ENCODE measurements around the gene DYNLT5.

The DYNLT5 gene

DNA sequence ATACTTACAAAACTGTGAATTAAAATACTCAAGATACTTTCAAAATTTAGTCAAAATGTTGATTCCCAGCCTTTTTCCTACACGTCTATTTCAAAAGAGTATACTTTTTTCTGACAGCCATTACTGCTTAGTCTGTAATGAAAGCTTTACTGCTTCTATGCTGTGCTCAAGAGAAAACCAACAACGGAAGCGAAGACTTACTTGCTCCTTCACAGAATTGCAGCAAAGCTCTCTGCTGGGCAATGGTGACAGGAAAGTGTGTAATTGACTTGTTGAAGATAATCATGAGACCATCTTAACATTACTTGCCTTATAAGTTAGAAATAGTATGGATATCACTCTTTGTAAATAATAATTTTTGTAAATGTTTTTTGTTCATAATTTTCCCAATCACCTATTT, 1.7 kb upstream of the DYNLT5 start:
- H3K4me3 ChIP-seq (ENCODE audit: low read depth, low read length), result no peak overlapping the region
- TF ChIP-seq CTCF (IDR thresholded peaks at IDR 0.05; ENCODE audit: borderline replicate concordance, insufficient read depth, low read depth, low read length), result no peak

GRCh38 chr1:66751160-66751559, 1.1 kb upstream of the DYNLT5 start:
- no peak for TF ChIP-seq CTCF (IDR thresholded peaks at IDR 0.05; ENCODE audit: borderline replicate concordance, insufficient read depth, low read depth, low read length)
- no peak overlapping the region for H3K4me3 ChIP-seq (ENCODE audit: low read depth, low read length)

DNA sequence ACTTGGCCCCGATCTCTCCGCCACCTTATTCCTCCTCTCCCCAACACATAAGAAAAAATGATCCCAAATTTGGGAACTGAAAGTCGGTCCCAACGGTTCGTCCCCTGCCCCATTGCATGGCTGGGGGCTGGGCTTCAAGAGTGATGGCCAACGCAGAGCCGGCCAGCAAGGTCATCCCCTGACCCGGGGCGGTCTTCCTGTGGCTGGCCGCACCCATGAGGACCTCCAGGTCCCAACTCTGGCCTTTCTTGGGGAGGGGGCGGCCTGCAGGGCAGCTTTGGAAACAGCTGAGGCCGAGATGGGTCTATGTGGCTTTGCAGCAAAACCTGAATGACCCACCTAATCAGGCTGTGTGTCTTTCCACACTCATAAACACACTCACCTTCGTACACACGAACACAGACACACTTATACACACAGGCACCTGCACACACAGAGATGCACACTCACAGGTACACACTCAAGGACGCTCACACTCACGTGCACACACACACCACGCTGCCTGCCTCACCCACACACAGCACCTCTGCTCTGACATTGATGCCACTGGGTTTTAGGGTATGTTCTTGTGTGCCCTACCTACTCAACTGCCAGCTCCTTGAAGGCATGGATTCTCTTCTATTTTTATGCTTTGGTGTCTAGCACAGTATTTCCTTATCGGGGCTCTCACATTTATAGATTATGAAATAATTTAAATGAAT, 562 bp downstream of the DYNLT5 start:
- H3K4me3 ChIP-seq (ENCODE audit: low read depth, low read length), result no peak overlapping the region

GRCh38 chr1:66757722-66758240, 5.5 kb downstream of the DYNLT5 start:
- no peak for TF ChIP-seq CTCF (IDR thresholded peaks at IDR 0.05; ENCODE audit: borderline replicate concordance, insufficient read depth, low read depth, low read length)
- H3K4me3 ChIP-seq (ENCODE audit: low read depth, low read length), result no peak overlapping the region

More for the DNA sequence above, 562 bp downstream of the DYNLT5 start:
- TF ChIP-seq CTCF (IDR thresholded peaks at IDR 0.05; ENCODE audit: borderline replicate concordance, insufficient read depth, low read depth, low read length), result no peak

DNA sequence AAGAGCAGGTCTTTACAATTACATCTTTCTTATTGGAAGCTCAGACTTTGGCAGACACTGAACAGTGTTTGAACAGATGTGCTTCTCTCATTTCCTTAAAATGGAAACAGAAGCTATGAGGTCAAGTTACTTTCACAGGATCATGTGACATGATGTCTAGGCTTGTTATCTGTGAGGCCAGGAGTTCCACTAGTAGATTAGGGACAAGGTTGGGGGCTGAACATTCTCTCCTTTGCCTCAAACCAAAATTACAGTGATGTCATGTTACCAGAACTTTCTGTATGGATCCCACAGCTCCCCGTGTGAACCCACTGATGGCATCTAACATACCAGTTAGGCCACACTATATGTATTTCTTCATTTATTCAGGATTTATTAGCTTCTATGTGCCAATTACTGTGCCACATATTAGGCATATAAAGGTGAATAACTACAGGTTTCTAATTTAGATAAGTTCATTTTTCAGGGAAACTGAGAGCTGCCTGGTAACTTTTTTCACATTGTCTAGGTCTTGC, 6.0 kb downstream of the DYNLT5 start:
- no peak for TF ChIP-seq CTCF (IDR thresholded peaks at IDR 0.05; ENCODE audit: borderline replicate concordance, insufficient read depth, low read depth, low read length)
- no peak overlapping the region for H3K4me3 ChIP-seq (ENCODE audit: low read depth, low read length)

GRCh38 chr1:66760506-66760905, 8.2 kb downstream of the DYNLT5 start:
- H3K4me3 ChIP-seq (ENCODE audit: low read depth, low read length), result no peak overlapping the region
- TF ChIP-seq CTCF (IDR thresholded peaks at IDR 0.05; ENCODE audit: borderline replicate concordance, insufficient read depth, low read depth, low read length), result no peak

GRCh38 chr1:66761221-66761620, 9.0 kb downstream of the DYNLT5 start:
- no peak overlapping the region for H3K4me3 ChIP-seq (ENCODE audit: low read depth, low read length)
- no peak for TF ChIP-seq CTCF (IDR thresholded peaks at IDR 0.05; ENCODE audit: borderline replicate concordance, insufficient read depth, low read depth, low read length)

Measured in GM12875 (cell line).